Measurements from ENCODE around the gene SPESP1.

GRCh38 chr15:68909601-68910100 is 20.7 kb upstream of the SPESP1 start:
- TF ChIP-seq, protein P1, sequence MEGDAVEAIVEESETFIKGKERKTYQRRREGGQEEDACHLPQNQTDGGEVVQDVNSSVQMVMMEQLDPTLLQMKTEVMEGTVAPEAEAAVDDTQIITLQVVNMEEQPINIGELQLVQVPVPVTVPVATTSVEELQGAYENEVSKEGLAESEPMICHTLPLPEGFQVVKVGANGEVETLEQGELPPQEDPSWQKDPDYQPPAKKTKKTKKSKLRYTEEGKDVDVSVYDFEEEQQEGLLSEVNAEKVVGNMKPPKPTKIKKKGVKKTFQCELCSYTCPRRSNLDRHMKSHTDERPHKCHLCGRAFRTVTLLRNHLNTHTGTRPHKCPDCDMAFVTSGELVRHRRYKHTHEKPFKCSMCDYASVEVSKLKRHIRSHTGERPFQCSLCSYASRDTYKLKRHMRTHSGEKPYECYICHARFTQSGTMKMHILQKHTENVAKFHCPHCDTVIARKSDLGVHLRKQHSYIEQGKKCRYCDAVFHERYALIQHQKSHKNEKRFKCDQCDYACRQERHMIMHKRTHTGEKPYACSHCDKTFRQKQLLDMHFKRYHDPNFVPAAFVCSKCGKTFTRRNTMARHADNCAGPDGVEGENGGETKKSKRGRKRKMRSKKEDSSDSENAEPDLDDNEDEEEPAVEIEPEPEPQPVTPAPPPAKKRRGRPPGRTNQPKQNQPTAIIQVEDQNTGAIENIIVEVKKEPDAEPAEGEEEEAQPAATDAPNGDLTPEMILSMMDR (IDR thresholded peaks at IDR 0.05; ENCODE audit: poor library complexity, severe bottlenecking): no peak
- TF ChIP-seq TAF1 (IDR thresholded peaks at IDR 0.05; ENCODE audit: low read depth): no peak
- TF ChIP-seq SMC3 (conservative IDR thresholded peaks at IDR 0.05; ENCODE audit: poor library complexity): no peak
- TF ChIP-seq REST (IDR thresholded peaks at IDR 0.05; ENCODE audit: borderline replicate concordance): no peak
- TF ChIP-seq EZH2 (IDR thresholded peaks at IDR 0.05; ENCODE audit: borderline replicate concordance, insufficient read depth, low read length, poor library complexity, severe bottlenecking): no peak
- no peak for TF ChIP-seq EP300 (conservative IDR thresholded peaks at IDR 0.05; ENCODE audit: poor library complexity, severe bottlenecking)
- TF ChIP-seq RAD21 (conservative IDR thresholded peaks at IDR 0.05): no peak
- no peak for TF ChIP-seq MXI1 (conservative IDR thresholded peaks at IDR 0.05; ENCODE audit: poor library complexity, severe bottlenecking)
- no peak for TF ChIP-seq POLR2AphosphoS5 (IDR thresholded peaks at IDR 0.05)

All from neural cell (in vitro differentiated cells).